ENCODE measurements around the gene ATG16L2.
"Not testable (repeated sequence)": the region's sequence is repeated elsewhere in the genome, so short reads cannot be mapped to it uniquely, and the experiment has no call there.

Gene ATG16L2

DNA sequence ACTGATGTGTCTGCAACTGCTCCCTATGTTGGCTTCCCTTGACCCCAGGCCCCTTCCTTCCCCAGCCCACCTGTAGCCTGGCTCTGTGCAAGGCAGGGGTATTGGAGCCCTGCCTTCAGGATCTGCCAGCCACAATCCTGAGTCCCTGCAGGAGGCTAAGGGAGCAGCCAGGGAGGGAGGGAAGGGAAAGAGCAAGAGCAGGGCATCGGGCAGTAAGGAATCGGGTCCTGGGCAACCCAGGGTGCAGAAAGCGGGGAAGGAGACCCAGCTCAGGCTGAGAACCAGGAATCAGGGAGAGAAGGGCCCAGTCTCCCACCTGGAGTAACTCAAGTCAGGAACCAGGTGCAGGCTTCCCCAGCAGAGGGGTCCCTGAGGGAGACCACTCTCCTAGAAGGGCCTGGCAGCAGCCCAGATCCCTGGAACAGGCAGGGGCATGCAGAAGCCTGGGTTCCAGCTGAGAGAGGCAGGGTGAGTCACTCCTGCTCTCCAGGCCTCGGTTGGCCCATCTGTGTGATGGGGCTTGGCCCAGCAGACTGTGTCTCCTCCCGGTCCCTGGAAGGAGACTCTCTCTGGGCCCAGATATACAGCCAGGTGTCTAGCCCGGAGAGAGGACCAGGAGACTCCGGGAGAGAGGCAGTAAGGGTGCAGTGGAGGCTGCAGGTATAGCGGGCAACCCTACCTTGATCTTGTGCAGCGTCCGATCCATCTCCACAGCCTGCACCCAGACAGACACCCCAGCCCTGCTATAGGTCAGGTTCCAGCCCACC is 33.7 kb upstream of the ATG16L2 start:
- DNase-seq (ENCODE audit: low spot score), result no peak

DNA sequence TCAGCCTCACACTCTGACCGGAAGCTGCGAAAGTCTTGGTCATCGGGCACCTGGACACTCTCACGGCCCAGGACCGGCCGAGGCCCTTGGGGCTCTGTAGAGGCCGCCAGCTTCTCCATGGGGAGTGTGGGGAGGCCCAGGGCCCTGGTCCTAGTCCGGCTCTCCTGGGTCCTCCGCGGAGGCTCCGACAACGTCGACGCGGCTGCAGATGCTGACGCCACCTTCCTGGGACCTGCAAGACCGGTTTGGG is 33.2 kb upstream of the ATG16L2 start:
- no peak for DNase-seq (ENCODE audit: low spot score)

DNA sequence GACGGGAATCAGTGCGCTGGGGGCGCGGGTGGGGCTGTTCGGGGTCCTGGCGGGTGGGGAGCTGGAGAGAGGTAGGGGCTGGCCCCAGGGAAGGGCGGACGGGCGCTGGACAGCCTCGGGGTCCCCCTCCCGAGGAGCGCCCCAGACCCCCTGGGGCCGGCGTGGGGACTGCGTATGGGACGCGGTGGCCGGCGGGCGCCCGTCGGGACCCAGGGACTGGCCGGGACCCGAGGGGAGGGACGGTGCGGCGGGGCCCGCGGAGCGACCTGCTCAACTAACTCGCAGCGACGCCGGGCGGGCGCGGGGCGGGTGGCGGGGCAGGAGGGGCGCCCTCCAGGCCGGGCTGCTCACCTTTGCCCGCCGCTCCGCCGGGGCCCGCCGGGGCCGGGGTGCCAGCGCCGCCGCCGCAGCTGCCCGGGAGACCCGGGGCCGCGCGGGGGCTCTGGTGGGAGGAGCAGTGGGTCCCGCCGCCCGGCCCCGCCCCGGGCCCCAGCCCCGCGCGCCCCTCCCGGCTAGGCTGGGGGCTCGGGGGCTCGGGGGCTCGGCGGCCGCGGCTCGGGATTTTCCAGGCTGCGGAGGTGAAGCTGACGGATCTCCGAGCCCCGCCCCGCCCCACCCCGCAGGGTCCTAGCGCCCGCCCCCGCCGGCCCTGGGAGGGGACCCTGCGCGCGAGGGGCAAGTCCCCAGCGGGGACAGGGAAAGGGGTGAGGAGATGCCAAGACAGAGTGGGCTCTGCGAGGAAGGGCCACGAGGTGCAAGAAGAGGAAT is 32.7 kb upstream of the ATG16L2 start:
- DNase-seq (ENCODE audit: low spot score), result peak; percentile 53

DNA sequence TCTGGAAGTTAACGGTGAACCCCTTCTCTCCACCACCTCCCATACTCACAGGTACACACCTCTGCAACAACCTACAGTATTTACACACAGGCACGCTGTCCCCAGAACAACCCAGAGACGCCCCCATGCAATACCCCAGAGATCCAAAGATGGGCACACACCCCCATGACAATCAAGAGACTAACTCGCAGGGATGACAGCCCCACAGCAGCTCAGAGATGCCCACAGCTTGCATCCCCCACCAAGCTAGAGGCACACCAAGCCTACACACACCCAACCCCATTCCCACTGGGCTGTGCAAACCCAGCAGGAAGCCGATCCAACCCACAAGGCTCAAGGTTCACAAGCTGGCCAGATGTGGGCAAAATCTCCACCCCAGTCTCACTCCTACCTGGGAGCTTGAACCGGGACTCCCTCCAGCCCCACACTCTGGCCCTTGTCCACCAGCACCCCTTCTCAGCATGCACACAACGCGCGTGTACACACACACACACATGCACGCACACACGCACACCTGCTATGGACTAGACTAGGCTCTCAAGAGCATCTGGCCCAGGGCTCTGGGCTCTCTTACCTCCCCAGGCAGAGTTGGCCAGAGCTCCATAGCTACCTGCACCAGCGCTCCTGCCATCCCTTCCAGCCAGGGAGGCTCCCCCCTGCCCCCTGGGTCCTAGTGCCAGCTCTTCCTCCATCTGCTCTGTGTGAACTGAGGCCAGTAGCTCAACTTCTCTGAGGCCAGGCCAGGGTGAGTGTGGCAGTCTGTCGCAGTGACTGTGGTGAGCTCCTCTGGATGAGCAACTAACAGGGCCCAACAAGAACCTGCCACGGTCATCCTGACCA is 31.9 kb upstream of the ATG16L2 start:
- no peak for DNase-seq (ENCODE audit: low spot score)

DNA sequence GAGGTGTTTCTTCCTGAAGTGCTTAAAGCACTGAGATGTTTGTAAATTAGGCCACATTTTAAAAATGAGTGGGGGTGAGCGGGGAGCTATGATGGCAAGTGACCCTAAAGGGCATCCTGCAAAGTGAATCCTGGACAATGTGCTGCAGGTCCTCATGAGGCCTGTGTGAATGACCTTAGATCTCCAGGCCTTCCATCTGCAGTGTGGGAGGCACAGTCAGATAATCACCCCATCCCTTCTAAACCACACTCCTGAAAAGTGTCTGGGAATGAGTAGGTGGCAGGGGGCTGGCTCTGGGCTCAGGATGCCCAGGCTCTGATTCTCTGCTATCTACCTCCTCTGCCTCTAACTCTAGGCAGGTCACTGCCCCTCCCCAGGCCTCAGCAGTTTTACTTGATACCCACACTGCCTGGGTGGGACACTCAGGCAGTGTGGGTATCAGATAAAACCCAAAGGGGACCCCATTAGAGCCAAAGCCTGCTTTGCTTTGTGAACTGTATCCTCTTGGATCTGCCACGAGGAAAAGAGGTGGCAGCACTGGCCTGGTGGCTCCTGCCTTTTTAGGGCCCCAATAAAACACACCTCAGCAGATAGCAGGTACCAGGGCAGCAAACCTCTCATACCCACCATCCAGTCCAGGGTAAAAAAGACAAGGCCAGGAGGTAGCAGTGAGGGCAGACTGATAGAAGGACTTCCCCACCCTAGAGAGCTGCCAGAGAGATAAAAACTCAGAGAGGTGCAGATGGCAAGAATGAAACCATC is 30.9 kb upstream of the ATG16L2 start:
- no peak for DNase-seq (ENCODE audit: low spot score)

DNA sequence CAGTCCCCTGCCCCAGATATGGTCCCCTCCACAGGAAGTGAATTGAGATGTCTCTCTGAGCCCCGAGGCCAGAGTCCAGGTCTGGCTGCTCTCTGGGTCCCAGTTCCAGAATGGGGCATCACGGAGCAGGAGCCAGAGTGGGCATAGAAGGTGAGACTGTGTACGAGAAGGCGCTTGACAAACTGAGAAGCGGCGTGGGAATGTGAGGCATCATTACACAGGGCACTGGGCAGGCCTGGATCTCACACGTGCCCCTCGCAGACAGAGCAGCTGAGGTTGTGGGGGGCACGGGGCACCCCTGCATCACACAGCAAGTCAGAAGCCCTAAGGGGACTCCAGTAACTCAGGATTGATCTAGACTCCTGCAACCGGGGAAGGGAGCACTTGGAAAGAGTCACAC is 29.5 kb upstream of the ATG16L2 start:
- no peak for DNase-seq (ENCODE audit: low spot score)

DNA sequence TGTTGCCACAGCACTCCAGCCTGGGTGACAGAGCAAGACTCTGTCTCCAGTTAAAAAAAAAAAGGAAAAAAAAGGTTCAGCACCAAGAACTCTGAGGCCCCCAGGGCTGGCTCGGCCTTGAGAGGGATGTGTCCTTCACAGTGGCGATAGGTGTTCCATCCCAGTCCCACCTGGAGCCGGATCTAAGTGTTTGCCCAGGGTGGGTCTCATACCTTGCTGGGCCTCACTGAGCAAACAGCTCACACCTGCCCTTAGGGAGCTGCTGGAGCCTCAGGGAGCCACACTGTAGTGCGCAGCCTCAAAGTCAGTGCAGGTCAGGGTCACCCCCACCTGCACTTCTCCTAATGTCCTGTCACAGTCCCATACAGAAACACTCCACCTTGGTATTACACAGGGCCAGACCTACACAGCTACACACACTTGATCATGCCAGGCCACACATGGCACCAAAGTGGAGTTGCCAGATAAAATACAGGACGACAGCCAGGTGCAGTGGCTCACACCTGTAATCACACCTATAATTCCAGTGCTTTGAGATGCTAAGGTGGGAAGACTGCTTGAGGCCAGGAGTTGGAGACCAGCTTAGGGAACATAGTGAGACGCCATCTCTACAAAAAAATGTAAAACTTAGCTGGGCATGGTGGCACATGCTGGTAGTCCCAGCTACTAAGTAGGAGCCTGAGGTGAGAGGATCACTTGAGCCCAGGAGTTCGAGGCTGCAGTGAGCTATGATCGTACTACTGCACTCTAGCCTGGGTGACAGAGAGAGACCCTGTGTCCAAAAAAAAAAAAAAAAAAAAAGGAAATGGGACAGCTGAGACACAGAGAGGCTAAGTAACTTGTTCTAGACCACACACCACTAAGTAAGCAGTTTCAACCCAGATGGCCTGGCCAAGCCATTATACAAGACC is 27.7 kb upstream of the ATG16L2 start:
- DNase-seq (ENCODE audit: low spot score), result no peak

DNA sequence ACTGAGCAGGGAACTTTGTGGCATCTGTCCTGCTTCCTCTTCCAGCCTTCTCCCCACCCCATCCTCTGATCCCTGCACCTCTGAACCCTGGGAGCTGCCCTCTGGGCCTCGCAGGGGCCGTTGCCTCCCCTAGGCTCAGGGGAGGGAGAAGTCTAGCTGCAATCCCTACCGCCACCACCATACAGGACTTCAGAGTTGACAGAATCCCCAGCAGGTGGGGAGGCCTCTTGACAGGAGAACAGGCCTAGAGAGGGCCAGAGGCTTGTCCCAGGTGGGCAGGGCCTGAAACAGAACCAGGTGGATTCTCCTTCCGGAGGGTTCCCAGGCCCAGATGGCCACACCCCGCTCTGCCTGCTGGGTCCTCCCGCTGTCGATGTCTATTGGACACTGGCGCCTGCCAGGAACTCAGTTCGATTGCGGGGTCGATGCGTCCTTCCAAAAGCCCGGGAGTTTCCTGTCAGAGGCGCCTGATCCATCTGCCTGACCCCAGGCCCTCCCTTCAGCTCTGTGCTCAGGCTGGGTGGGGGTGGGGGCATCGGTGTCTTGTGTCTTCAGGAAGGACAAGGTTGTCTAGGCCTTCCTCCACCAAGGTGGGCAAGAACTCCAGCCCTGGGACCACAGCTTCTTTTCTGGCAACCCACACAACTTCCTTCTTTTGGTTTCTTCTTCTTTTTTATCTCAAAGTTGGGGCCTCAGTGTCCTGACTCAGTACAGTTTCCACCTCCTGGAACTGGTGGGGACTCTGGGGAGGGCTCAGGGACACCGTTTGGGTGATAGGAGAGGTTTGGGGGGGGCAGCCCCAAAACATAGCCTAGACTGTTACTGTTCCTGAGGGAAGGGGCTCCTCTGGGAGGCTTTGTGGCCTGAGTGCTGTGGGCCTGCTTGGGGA is 26.8 kb upstream of the ATG16L2 start:
- no peak for DNase-seq (ENCODE audit: low spot score)

DNA sequence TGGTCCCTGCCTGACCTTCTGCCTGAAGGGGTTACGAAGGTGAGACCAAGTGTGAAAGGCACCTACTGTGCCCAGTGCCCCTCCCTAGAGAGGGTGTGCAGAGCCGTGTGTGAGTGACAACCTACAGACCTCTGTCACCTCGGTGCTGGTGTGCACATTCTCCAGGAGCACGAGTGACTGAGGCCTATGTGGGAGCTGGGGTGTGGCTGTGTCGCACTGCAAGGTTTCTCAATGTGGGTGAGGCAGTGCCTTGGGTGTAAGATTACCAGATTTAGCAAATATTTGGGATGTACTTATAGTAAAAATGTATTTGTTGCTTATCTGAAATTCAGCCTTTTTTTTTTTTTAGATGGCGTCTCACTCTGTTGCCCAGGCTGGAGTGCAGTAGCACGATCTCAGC is 26.0 kb upstream of the ATG16L2 start:
- no peak for DNase-seq (ENCODE audit: low spot score)

DNA sequence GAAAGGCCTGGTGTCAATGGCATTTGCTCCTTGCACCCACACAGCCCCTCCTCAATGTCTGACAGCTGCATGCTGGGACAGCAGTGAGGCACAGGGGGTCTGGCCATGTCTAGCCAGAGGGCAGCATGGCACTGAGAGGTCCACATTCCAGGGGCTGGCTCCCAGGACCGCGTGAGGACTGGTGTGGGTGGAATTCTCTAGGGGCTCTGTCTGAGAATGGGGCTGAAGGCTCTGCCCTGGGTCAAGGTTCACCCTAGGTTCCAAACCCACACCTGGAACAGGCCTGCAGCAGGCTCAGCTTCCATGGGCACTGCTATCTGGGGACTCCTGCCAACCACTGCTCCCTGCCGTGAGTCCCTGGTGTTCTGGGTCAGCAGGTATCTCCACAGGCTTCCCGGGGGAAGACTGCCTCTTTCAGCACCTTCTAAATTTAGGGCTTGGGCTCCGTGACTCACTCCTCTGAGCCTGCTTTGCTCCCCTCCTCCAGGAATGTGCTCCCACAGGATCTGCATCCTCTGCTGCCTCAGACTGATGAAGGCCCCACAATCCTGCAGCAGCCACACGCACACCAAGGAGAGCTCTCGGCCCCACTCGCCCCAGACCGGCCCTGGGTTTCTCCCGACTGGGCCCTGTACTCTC is 24.6 kb upstream of the ATG16L2 start:
- DNase-seq (ENCODE audit: low spot score), result no peak

DNA sequence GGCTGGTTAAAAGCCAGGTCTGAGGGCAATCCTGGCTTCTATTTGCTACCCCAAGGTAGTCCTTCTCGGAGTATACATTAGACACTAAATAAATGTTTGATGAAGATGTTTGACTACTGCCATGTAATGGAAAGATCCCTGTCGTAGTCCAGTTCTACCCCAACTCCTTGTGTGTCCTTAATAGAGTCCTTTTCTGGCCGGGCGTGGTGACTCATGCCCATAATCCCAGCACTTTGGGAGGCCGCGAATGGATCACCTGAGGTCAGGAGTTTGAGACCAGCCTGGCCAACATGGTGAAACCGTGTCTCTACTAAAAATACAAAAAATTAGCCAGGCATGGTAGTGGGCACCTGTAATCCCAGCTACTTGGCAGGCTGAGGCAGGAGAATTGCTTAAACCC is 23.0 kb upstream of the ATG16L2 start:
- DNase-seq (ENCODE audit: low spot score), result not testable (repeated sequence)

DNA sequence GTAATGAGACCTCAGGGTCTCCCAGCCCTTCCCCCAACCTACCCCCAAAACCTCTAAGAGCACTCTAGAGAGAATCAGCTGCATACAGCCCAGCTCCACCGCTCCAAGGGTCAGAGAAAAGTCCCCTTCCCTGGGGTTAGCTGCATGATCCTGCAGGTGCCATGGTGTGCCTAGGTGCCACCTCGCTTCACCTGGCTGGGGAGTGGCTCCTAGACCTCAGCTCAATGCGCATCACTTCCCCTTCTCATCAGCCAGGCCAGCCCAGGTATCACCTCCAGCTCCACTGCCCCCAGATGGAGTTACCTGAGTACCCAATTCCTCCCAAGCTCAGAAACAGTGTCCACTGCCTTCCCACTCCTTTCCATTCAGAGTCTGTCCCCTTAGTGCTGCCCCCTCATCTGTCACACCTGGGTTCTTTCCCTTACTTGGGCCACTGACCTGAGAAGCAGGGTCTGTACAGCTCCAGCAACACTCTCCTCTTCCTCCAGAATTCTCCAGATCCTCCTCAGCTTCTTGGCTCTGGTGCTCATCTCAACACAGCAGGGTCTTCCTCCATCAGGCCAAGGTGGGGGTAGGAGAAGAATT is 21.7 kb upstream of the ATG16L2 start:
- no peak for DNase-seq (ENCODE audit: low spot score)

DNA sequence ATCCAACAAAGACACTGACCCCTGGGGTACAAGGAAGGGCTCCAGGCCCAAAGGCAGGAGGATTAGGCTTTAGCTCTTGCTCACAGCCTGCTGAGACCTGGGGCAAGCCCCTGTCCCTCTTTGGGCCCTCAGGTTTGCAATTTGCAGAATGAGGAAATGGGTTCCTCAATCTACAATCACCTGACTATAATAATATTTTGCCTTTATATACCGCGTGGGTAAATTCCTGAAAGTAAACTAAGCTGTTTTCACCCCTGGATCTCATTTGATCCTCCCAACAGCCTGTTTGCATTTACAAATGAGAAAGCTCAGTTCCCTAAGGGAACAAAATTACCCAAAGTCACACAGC is 21.2 kb upstream of the ATG16L2 start:
- no peak for DNase-seq (ENCODE audit: low spot score)

DNA sequence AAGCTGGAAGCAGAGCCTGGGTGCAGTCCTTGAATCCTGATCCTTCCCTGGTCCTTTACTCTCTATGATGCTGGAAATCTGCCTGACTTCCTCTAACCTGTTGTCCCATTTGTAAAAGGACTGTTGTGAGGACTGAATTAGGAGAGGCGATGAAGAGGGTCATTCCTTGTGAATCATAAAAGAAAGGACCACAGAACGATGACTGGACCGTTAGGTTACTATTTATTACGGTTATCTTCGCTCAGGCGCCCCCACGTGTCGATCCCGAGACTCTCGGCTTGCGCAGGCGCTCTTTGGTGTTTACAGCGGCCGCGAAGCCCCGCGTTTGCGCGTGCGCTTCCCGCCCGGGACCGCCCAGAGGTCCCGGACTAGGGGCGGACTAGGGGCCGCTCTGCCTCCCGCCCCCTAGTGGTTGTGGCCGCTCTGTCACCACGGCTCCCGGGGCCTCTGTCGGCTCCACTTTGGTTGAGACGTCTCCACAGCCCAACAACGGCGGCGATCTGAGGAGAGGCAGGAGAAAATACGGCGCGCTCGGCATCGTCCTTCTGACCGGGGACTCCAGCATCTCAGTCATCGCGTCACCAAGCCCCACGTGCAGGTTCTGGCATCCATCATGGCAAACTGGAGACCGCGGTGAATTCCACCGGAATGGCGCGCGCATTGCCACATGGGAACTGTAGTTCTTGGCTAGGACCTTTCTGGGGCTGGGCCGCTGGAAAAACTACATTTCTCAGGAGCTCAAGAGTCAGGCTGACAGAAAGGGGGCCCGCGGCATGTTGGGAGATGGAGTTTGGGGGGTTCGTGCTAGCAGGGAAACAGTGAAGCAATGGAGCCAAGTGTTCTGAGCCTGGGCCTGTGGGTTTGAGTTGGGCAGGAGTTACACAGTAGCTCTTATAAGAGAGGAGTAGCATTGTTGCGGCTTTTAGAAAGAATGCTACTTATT is 20.5 kb upstream of the ATG16L2 start, which contains the start of gene STARD10:
STARD10 (minus strand) TSS at position 623 of the 943 bp plus-strand sequence. CDS start 12,866 bp downstream, outside the sequence.
- peak; percentile 95 for DNase-seq (ENCODE audit: low spot score)

DNA sequence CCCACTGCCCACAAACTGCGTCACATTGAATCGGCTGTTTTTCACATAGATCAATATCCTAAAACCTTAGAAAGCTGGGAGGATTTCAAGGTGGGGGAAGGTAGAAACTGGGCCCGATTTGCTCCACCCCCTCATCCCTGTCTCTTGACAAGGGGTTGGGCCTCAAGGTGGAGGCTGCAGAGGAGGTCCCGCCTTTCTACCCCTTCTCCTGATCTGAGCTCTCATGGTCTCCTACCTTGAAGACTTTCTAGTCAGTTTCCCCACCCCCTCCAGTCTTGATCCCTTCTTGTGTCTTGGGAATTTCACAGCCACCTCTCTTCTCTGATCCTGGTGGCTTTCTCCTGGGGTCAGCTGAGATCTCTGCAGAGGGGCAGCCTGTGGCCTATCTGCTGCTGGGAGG is 15.8 kb upstream of the ATG16L2 start:
- no peak for DNase-seq (ENCODE audit: low spot score)

DNA sequence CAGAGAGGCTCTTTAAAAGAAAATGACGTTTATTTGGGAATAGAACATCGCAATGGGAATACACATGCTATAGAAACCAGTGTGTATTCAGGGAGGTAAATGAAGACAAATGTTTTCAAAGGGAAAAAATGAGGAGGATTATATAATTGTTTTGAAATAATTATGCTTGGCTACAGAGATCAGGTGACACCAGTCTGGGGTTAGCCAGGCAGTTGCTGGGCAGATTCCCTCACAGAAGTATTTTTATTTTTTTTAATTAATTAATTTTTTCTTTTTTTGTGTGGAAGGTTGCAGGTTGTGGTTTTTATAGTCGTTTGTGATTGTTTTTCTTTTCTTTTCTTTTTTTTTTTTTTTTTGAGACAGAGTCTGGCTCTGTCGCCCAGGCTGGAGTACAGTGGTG is 14.8 kb upstream of the ATG16L2 start:
- no peak for DNase-seq (ENCODE audit: low spot score)

DNA sequence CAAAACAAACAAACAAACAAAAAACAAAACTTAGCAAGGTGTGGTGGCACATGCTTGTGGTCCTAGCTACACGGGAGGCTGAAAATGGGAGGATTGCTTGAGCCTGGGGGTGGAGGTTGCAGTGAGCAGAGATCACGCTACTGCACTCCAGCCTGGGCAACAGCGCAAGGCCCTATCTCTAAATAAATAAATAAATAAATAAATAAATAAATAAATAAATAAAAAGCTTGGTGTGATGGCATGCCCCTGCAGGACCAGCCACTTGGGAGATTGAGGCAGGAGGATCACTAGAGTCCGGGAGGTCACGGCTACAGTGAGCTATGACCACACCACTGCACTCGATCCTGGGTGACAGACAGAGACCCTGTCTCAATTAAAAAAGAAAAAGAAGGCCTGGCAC is 11.4 kb upstream of the ATG16L2 start:
- DNase-seq (ENCODE audit: low spot score), result no peak

DNA sequence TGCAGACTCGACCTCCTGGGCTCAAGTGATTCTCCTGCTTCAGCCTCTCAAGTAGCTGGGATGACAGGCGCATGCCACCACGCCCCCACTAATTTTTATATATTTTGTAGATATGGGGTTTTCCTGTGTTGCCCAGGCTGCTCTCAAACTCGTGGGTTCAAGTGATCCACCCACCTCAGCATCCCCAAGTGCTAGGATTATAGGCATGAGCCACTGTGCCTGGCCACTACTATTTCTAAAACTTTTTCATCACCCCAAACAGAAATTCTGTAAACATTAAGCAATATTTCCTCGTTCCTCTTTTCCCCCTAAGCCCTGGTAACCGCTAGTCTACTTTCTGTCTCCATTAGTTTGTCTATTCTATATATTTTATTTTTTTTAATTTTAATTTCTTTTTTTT is 9.0 kb upstream of the ATG16L2 start:
- DNase-seq (ENCODE audit: low spot score), result no peak
